Hepatocyte (in vitro differentiated cells): ENCODE data around the gene MICU1. TPM values are rescaled to one million over a fixed set of nuclear protein-coding genes. Genes with fewer than 3 reads are reported as not detected.

Source experiments
- DNase-seq: peaks from one replicate; pipeline ENCODE4 v3.0.0-alpha.2; 2016; ENCODE audit warnings: low spot score
- H2AFZ ChIP-seq: fragments of 200-600 bp; sonication (generic); 2 replicates; pipeline ENCODE4 v1.6.0; 2016; ENCODE audit warnings: antibody characterized with exemption, mild to moderate bottlenecking
- H3K27ac ChIP-seq: fragments of 200-600 bp; sonication (generic); 2 replicates; pipeline ENCODE4 v1.5.1; 2016; ENCODE audit warnings: mild to moderate bottlenecking
- H3K27me3 ChIP-seq: fragments of 200-600 bp; sonication (generic); 2 replicates; pipeline ENCODE4 v1.6.1; 2016
- H3K36me3 ChIP-seq: fragments of 200-600 bp; sonication (generic); replicated peaks from 2 replicates; pipeline ENCODE4 v1.5.1; 2016; ENCODE audit warnings: low read depth; ENCODE audit not compliant: insufficient read depth
- H3K4me1 ChIP-seq: fragments of 200-600 bp; sonication (generic); 2 replicates; pipeline ENCODE4 v1.5.1; 2016; ENCODE audit warnings: mild to moderate bottlenecking, moderate library complexity; ENCODE audit not compliant: insufficient read depth
- H3K4me2 ChIP-seq: fragments of 200-600 bp; sonication (generic); 2 replicates; pipeline ENCODE4 v1.6.0; 2016
- H3K4me3 ChIP-seq: fragments of 200-600 bp; sonication (generic); 2 replicates; pipeline ENCODE4 v1.5.1; 2016; ENCODE audit warnings: mild to moderate bottlenecking
- H3K79me2 ChIP-seq: fragments of 200-600 bp; sonication (generic); 2 replicates; pipeline ENCODE4 v1.6.0; 2017; ENCODE audit warnings: mild to moderate bottlenecking
- H3K9me2 ChIP-seq: fragments of 200-600 bp; sonication (generic); replicated peaks from 2 replicates; pipeline ENCODE4 v1.6.0; 2017; ENCODE audit warnings: mild to moderate bottlenecking; ENCODE audit not compliant: insufficient read depth
- H3K9me3 ChIP-seq: fragments of 200-600 bp; sonication (generic); 2 replicates; pipeline ENCODE4 v1.5.1; 2016; ENCODE audit warnings: low read depth, mild to moderate bottlenecking
- H4K20me1 ChIP-seq: fragments of 200-600 bp; sonication (generic); 2 replicates; pipeline ENCODE4 v1.6.0; 2016; ENCODE audit warnings: mild to moderate bottlenecking; ENCODE audit not compliant: insufficient read depth, poor library complexity, severe bottlenecking
- CTCF ChIP-seq: fragments of 200-600 bp; sonication (generic); IDR thresholded peaks from 2 replicates; pipeline ENCODE4 v1.5.1; 2016; ENCODE audit warnings: antibody characterized with exemption, mild to moderate bottlenecking; ENCODE audit not compliant: poor library complexity
- EZH2 ChIP-seq: fragments of 200-600 bp; sonication (generic); IDR thresholded peaks from 2 replicates; pipeline ENCODE4 v1.6.1; 2016; ENCODE audit warnings: antibody characterized with exemption, mild to moderate bottlenecking, borderline replicate concordance
- EZH2phosphoT487 ChIP-seq: fragments of 200-600 bp; sonication (generic); IDR thresholded peaks from one replicate; pipeline ENCODE4 v1.6.1; 2018; ENCODE audit warnings: antibody characterized with exemption, mild to moderate bottlenecking, low read depth, moderate library complexity; ENCODE audit not compliant: unreplicated experiment, severe bottlenecking
- WGBS: methylation state at CpG from one replicate; pipeline ENCODE4 v1.1.6; 2016; ENCODE audit warnings: low lambda C conversion rate; ENCODE audit errors: missing lambda C conversion rate; 5-methylcytosine and 5-hydroxymethylcytosine counted together
- polyA plus RNA-seq: library from polyadenylated mRNA; unstranded; fragments of >200 nt; fragmentation: Nextera tagmentation; extraction: Ambion mirVana; gene quantifications from 2 replicates; pipeline ENCODE4 v1.2.1, GENCODE V29; 2016
- total RNA-seq: library from RNA; depleted of rRNA; stranded (reverse); fragments of >200 nt; gene quantifications from 2 replicates; pipeline ENCODE4 v1.2.3, GENCODE V29; 2014

The MICU1 gene
- total and polyA plus RNA-seq, 2 experiments from 2014 or later = 34.0 to 60.1 TPM

- WGBS = 88% methylated on average over 4 of the region's 4 CpGs
Observed at GRCh38 chr10:72356987-72357386, 268.9 kb downstream of the MICU1 start.

GRCh38 chr10:72356115-72356514 is 269.8 kb downstream of the MICU1 start:
- no peak overlapping the region for H2AFZ ChIP-seq
- no peak for TF ChIP-seq EZH2phosphoT487
- TF ChIP-seq CTCF = no peak
- no peak for TF ChIP-seq EZH2
- H3K4me2 ChIP-seq = no peak overlapping the region
- peaks cover 29% of the 10 kb centered on the region for H3K79me2 ChIP-seq
- H3K4me3 ChIP-seq = no peak overlapping the region
- DNase-seq = no peak
- no peaks in the 10 kb centered on the region for H3K9me3 ChIP-seq
- H3K27ac ChIP-seq = no peak overlapping the region
- H3K27me3 ChIP-seq = no peaks in the 10 kb centered on the region
- WGBS = 95% methylated on average over 6 of the region's 6 CpGs
- H4K20me1 ChIP-seq = peaks cover 13% of the 10 kb centered on the region
- H3K4me1 ChIP-seq = peaks cover 16% of the 10 kb centered on the region
- H3K36me3 ChIP-seq = no peaks in the 10 kb centered on the region
- H3K9me2 ChIP-seq = no peaks in the 10 kb centered on the region

More at GRCh38 chr10:72356987-72357386, 268.9 kb downstream of the MICU1 start:
- peaks cover 10% of the 10 kb centered on the region for H4K20me1 ChIP-seq
- no peak overlapping the region for H3K4me2 ChIP-seq
- no peak overlapping the region for H3K27ac ChIP-seq
- no peaks in the 10 kb centered on the region for H3K27me3 ChIP-seq
- TF ChIP-seq EZH2 (no peak), CTCF (no peak), EZH2phosphoT487 (no peak)
- H3K36me3 ChIP-seq = no peaks in the 10 kb centered on the region
- no peaks in the 10 kb centered on the region for H3K9me2 ChIP-seq
- peaks cover 16% of the 10 kb centered on the region for H3K4me1 ChIP-seq
- DNase-seq = no peak
- H3K79me2 ChIP-seq = peaks cover 20% of the 10 kb centered on the region
- H3K9me3 ChIP-seq = no peaks in the 10 kb centered on the region
- no peak overlapping the region for H2AFZ ChIP-seq
- no peak overlapping the region for H3K4me3 ChIP-seq

GRCh38 chr10:72355214-72355555 is 270.7 kb downstream of the MICU1 start:
- Histone ChIP-seq H3K4me2 (peak overlapping the region; percentile 91), H3K9me2 (no peaks in the 10 kb centered on the region), H3K79me2 (peaks cover 38% of the 10 kb centered on the region), H3K4me1 (peaks cover 16% of the 10 kb centered on the region), H3K36me3 (no peaks in the 10 kb centered on the region), H3K9me3 (no peaks in the 10 kb centered on the region), H3K27ac (peak overlapping the region; percentile 99), H2AFZ (peak overlapping the region; percentile 95), H3K27me3 (no peaks in the 10 kb centered on the region), H3K4me3 (peak overlapping the region; percentile 11), H4K20me1 (peaks cover 17% of the 10 kb centered on the region)
- WGBS = 38% methylated on average over 7 of the region's 7 CpGs
- no peak for TF ChIP-seq EZH2
- no peak for TF ChIP-seq EZH2phosphoT487
- no peak for DNase-seq

- Histone ChIP-seq H3K27me3 (no peaks in the 10 kb centered on the region), H4K20me1 (peaks cover 17% of the 10 kb centered on the region), H3K79me2 (peaks cover 44% of the 10 kb centered on the region), H3K4me2 (peak within 1 kb of the TSS; percentile 91), H3K36me3 (no peaks in the 10 kb centered on the region), H3K27ac (peak within 1 kb of the TSS; percentile 99), H3K9me2 (no peaks in the 10 kb centered on the region), H2AFZ (peak within 1 kb of the TSS; percentile 95), H3K4me3 (peak within 1 kb of the TSS; percentile 88), H3K4me1 (peaks cover 16% of the 10 kb centered on the region), H3K9me3 (no peaks in the 10 kb centered on the region)
- WGBS = under 1% methylated on average over 72 of the region's 74 CpGs
- DNase-seq = peak; percentile 96
- no peak for TF ChIP-seq EZH2phosphoT487
- TF ChIP-seq CTCF = no peak
- TF ChIP-seq EZH2 = no peak
Observed at GRCh38 chr10:72354356-72355213, 271.3 kb downstream of the MICU1 start, which contains the start of gene DNAJB12. Gene DNAJB12 (minus strand): TSS chr10:72354919. CDS start chr10:72354897, 22 bp downstream.
